Mesothelial cell of epicardium (in vitro differentiated cells): ENCODE data around the gene UAP1L1. TPM values are rescaled to one million over a fixed set of nuclear protein-coding genes. Genes with fewer than 3 reads are reported as not detected.

Experiments
- DNase-seq, 2 experiments: peaks; one replicate each; pipeline ENCODE4 v3.0.0; 2021; ENCODE audit warnings: low spot score in 2 of 2; ENCODE audit not compliant: unreplicated experiment in 2 of 2
- H3K27ac Mint-ChIP-seq: 2 replicates; pipeline ENCODE4 v1.8.0; 2021; ENCODE audit warnings: mixed read lengths
- H3K27me3 Mint-ChIP-seq: 2 replicates; pipeline ENCODE4 v1.8.0; 2021; ENCODE audit warnings: low read depth, mixed read lengths
- H3K36me3 Mint-ChIP-seq: 2 replicates; pipeline ENCODE4 v1.8.0; 2021; ENCODE audit warnings: mixed read lengths
- H3K4me1 Mint-ChIP-seq: 2 replicates; pipeline ENCODE4 v1.8.0; 2021; ENCODE audit warnings: mixed read lengths
- H3K4me3 Mint-ChIP-seq: 2 replicates; pipeline ENCODE4 v1.8.0; 2021; ENCODE audit warnings: mild to moderate bottlenecking, moderate library complexity, mixed read lengths
- H3K9me3 Mint-ChIP-seq: 2 replicates; pipeline ENCODE4 v1.8.0; 2021; ENCODE audit warnings: mixed read lengths
- total RNA-seq: library from RNA; stranded (reverse); gene quantifications from 3 replicates; pipeline ENCODE4 v1.2.1, GENCODE V29; 2021
- TF ChIP-seq, protein P1 (sequence below): fragments of 200-600 bp; sonication (generic); IDR thresholded peaks from one replicate; pipeline ENCODE4 v1.5.0; 2021; ENCODE audit warnings: antibody characterized with exemption; ENCODE audit not compliant: unreplicated experiment

UAP1L1 gene
- total RNA-seq, 1 donor from 2014 or later = 5.5 TPM

DNA sequence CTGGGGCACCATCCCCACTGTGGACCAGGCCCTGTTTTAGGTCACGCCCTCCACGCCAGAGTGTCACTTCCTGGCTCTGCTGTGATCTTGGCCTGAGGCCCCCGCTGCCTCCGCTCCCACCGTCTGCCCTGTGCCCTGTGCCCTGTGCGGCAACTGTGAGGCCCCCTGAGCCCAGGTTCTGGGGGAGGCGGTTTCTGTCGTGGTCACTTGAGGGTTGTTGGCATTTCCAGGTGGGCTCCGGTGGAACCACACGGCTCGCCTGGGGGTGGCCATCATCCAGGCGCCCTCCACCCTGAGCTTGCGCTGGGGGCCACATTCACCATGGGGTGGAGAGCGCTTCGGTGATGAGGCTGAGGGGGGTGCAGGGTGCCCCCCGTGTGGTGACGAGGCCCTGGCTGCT, 30.7 kb downstream of the UAP1L1 start:
- H3K36me3 Mint-ChIP-seq = peaks cover 11% of the 10 kb centered on the region
- H3K9me3 Mint-ChIP-seq = no peaks in the 10 kb centered on the region
- no peak overlapping the region for H3K27ac Mint-ChIP-seq
- TF ChIP-seq, protein P1, sequence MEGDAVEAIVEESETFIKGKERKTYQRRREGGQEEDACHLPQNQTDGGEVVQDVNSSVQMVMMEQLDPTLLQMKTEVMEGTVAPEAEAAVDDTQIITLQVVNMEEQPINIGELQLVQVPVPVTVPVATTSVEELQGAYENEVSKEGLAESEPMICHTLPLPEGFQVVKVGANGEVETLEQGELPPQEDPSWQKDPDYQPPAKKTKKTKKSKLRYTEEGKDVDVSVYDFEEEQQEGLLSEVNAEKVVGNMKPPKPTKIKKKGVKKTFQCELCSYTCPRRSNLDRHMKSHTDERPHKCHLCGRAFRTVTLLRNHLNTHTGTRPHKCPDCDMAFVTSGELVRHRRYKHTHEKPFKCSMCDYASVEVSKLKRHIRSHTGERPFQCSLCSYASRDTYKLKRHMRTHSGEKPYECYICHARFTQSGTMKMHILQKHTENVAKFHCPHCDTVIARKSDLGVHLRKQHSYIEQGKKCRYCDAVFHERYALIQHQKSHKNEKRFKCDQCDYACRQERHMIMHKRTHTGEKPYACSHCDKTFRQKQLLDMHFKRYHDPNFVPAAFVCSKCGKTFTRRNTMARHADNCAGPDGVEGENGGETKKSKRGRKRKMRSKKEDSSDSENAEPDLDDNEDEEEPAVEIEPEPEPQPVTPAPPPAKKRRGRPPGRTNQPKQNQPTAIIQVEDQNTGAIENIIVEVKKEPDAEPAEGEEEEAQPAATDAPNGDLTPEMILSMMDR = no peak
- no peaks in the 10 kb centered on the region for H3K4me1 Mint-ChIP-seq
- DNase-seq = no peak
- H3K27me3 Mint-ChIP-seq = no peaks in the 10 kb centered on the region
- H3K4me3 Mint-ChIP-seq = no peak overlapping the region

- Mint-ChIP-seq H3K4me3 (no peak overlapping the region), H3K27ac (no peak overlapping the region)
Observed at GRCh38 chr9:137108608-137109249, 31.4 kb downstream of the UAP1L1 start.

GRCh38 chr9:137109250-137110146, 32.2 kb downstream of the UAP1L1 start:
- Mint-ChIP-seq H3K9me3 (no peaks in the 10 kb centered on the region), H3K4me1 (no peaks in the 10 kb centered on the region), H3K4me3 (no peak overlapping the region), H3K27me3 (no peaks in the 10 kb centered on the region), H3K27ac (no peak overlapping the region), H3K36me3 (peaks cover 11% of the 10 kb centered on the region)
- TF ChIP-seq, protein P1 = no peak
- DNase-seq = no peak

More at GRCh38 chr9:137108608-137109249, 31.4 kb downstream of the UAP1L1 start:
- TF ChIP-seq, protein P1 = no peak
- no peak for DNase-seq
- no peaks in the 10 kb centered on the region for H3K27me3 Mint-ChIP-seq
- H3K36me3 Mint-ChIP-seq = peaks cover 11% of the 10 kb centered on the region
- H3K4me1 Mint-ChIP-seq = no peaks in the 10 kb centered on the region
- H3K9me3 Mint-ChIP-seq = no peaks in the 10 kb centered on the region

GRCh38 chr9:137110147-137110910, 33.0 kb downstream of the UAP1L1 start:
- no peaks in the 10 kb centered on the region for H3K27me3 Mint-ChIP-seq
- no peaks in the 10 kb centered on the region for H3K4me1 Mint-ChIP-seq
- peaks cover 8% of the 10 kb centered on the region for H3K36me3 Mint-ChIP-seq
- no peak overlapping the region for H3K27ac Mint-ChIP-seq
- DNase-seq = no peak
- TF ChIP-seq, protein P1 = no peak
- no peak overlapping the region for H3K4me3 Mint-ChIP-seq
- H3K9me3 Mint-ChIP-seq = no peaks in the 10 kb centered on the region

GRCh38 chr9:137110911-137111787, 33.8 kb downstream of the UAP1L1 start:
- no peaks in the 10 kb centered on the region for H3K27me3 Mint-ChIP-seq
- peaks cover under 1% of the 10 kb centered on the region for H3K4me1 Mint-ChIP-seq
- no peaks in the 10 kb centered on the region for H3K9me3 Mint-ChIP-seq
- H3K27ac Mint-ChIP-seq = no peak overlapping the region
- H3K36me3 Mint-ChIP-seq = peaks cover 3% of the 10 kb centered on the region
- DNase-seq = no peak
- no peak overlapping the region for H3K4me3 Mint-ChIP-seq
- TF ChIP-seq, protein P1 = no peak
